Stimulated activated CD4-positive, alpha-beta T cell treated with anti-CD3 and anti-CD28 coated beads, Interleukin-1b, Interleukin-23, amount 100 ng/mL, for 4 hours (primary cell): Measurements from ENCODE around the gene MAP7.

Experiments
- DNase-seq, 2 donors: peaks; one replicate each; pipeline ENCODE4 v3.0.0-alpha.2; 2020; ENCODE audit warnings: low read depth in 2 of 2

The MAP7 gene

GRCh38 chr6:136532030-136532429, 18.2 kb downstream of the MAP7 start:
- DNase-seq, result no peak

DNA sequence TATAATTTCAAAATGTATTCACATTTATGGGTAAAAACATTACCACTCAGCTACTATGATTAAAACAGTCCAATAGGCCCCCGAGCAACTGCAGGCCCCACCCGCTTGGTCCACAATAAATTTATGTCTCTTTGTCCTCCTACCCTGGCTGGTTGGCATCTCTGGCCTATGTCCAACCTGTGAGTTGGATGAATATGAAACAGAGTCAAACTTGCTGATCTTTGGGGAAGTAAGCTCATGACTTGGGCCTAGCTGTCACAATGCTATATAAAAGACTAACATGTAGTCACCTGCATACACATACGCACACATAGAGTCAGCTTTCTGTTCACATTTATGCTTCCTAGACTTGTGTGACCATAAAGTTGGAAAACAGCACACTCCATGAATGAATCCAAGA, 20.5 kb downstream of the MAP7 start:
- DNase-seq, result no peak

GRCh38 chr6:136528477-136528876, 21.7 kb downstream of the MAP7 start:
- no peak for DNase-seq

DNA sequence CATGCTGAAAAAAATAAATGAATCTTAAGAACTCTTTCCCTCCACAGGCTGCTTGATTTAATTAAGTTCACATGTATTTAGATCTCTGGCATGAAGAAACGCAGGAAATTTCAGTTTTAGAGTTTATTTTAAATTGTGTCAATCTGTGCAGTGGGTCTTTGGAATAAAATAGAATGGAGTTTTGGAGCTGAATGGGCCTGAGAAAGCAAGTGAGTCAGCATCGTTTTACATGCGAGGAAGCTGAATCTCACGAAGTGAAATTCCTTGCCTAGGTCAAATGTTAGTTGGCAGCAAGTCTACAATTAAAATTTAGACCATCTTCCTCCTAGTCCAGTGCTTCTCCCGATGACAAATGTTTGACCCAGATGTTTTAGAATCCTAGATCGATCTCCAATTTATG, 22.4 kb downstream of the MAP7 start:
- DNase-seq, result no peak

DNA sequence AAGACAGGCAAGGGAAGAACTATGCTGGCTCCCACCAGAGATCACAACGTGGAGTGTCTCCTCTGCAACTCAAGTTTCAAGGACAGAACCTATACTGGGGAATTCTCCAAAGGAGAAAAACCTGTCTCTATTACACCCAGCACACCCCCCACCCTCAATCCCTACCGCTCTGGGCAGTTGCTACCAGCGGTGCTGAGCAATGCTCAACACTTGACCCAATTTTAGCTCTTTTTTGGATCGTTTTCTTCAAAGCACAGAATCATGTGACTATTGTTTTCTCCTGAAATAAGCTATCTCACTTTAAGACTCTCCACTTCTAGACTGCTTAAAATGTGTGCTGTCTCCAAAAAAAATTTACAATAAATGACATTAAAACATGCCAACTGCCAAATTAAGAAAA, 23.3 kb downstream of the MAP7 start:
- no peak for DNase-seq

- DNase-seq, result no peak
Observed at GRCh38 chr6:136526196-136526930, 23.9 kb downstream of the MAP7 start.

GRCh38 chr6:136525586-136526195, 24.5 kb downstream of the MAP7 start:
- no peak for DNase-seq

- DNase-seq, result no peak
Observed at GRCh38 chr6:136524936-136525413, 25.2 kb downstream of the MAP7 start.

DNA sequence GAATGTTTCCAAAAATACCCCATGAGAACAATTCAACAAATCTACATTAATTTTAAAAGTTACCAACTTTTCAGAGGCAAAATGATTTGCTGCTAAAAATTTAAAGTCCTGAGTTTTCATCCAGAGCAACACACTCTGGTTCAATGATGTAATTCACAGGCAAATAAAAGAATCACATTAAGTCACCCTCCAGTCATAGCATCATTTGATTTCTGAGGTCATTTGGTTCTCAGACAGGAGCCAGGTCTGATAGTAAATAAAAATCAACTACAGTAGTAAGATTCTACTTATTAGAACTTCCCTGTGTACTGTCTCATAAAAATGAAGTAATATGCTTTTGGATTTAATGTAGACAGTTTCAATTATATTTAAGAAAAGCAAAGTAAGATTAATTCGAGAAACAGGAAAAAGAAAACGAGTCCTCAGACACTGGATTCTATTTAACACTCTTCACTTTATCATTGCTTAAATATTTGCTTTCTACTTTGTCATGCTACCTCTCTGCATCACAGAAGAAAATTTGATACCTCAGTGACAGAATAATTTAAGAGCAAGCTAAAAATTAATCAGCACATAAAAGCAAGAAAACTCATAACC, 25.8 kb downstream of the MAP7 start:
- DNase-seq, result no peak

DNA sequence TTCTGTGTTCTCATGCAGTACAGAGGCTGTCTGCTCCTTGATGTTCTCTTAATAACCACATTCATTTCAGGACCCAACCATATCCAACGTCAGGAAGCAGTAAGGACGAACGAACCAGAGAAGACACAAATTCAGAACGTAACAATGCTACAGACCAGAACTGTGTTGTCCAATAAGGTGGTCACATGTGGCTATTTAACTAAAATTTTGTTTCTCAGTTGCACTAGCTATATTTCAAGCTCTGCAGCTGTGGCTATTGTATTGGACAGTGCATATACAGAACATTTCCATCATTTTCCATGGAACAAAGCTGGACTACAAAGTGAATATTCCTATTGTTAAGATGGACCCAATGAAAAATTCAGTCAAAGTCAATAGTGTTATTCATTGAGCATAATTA, 27.0 kb downstream of the MAP7 start:
- no peak for DNase-seq

DNA sequence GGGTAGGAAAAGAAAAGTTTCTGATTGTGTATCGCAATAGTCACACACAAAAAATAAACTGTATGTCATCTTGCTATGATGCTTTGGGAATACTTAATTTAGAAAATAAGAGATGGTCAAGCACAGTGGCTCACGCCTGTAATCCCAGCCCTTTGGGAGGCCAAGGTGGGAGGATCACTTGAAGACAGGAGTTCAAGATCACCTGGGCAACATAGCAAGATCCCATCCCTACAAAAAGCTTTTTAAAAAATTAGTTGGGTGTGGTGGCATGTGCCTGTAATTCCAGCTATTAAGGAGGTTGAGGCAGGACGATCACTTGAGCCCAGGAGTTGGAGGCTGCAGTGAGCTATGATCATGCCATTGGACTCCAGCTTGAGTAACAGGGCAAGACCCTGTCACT, 27.6 kb downstream of the MAP7 start:
- no peak for DNase-seq

- no peak for DNase-seq
Observed at GRCh38 chr6:136521911-136522310, 28.3 kb downstream of the MAP7 start.

GRCh38 chr6:136521427-136521826, 28.8 kb downstream of the MAP7 start:
- DNase-seq, result no peak

- no peak for DNase-seq
Observed at GRCh38 chr6:136520517-136520916, 29.7 kb downstream of the MAP7 start.

DNA sequence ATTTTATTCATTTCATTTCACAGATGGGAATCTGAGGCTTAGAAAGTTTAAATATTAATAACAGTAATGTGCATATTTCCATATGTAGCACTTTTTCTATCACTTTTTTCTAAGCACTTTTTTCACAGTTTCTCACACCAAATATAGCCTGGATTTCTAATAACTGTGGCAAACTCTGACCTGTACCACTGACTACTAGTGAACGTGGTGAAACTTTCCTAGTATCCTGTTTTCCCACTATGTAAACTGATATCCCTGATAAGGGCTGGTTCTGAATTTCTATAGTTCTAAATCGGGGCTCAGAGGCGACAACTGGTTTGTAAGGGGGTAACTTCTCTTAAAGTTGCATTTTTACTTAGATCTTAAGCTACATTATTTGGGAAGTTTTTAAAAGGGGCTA, 32.6 kb downstream of the MAP7 start:
- DNase-seq, result no peak

DNA sequence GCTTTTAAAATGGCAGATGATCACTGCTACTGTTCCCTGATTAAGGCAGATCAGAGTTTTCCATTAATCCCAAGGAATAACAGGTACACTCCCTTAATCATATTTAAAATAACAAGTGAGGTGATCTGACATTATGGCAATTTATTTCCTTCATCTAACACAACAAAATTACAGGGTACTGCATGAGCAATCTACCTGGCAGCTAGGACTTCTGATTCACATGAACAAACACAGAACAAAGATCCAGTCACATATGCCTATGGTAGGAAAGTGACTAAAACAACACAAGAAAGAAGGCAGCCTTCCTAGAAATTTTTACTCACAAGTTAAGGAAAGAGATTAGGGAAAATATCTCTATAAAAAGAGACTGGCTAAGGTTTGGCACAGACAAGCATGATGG, 33.2 kb downstream of the MAP7 start:
- DNase-seq, result no peak

- no peak for DNase-seq
Observed at GRCh38 chr6:136514591-136514990, 35.6 kb downstream of the MAP7 start.

DNA sequence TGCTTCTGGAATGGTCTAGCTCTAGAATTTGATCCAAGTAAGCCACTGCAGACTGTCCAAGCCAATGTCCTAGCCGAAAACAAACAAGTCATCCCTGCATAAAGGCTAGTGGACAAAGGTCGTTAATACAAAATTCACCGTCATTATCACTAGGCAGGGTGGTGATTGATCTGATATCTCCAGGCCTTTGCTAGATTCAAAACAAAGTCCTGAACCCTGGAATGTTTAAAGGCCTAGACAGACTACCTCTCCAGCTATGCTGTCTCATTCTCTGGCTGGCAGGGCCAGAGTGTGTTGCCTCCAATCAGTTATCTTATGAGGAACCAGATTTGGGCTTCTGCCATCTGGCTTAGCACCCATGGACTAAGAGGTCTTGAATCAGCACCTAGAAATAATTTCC, 38.3 kb downstream of the MAP7 start:
- DNase-seq, result no peak

DNA sequence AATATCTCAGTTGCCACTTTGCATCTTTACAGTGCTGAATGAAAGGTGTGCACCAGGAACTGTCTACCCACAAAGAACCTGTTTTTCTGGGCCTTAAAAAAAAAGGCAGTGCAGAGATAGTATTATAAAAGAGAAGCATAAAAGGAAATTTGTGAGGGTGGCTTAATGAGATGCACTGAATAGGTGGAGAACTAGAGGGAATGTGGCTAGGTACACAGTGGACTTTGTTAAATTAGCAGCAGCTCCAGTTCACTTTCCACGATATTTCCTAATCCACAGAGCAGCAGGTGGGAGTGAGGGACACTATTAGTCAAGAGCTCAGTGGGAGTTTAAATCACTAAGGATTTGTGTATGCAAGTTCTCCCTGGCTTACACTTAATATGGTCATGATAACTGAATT, 38.8 kb downstream of the MAP7 start:
- no peak for DNase-seq

DNA sequence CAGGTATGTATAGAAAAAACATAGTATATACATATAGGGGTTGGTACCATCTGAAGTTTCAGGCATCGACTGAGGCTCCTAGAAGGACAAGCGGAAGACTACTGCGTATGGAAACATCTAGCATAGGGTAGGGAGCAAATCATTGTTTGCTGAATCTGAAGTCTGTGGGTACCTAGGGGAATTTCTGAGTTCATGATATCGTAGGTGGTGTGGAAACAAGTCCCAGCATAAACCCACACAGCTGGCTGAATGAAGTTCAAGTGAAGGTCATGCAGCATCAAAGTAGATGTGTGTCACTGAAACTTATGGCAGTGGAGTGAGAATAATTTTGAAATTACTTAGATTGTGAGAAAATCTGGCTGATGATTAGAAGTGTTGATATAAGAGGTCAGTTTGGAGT, 39.4 kb downstream of the MAP7 start:
- peak in 1 of 2 donors; percentile 18 for DNase-seq

DNA sequence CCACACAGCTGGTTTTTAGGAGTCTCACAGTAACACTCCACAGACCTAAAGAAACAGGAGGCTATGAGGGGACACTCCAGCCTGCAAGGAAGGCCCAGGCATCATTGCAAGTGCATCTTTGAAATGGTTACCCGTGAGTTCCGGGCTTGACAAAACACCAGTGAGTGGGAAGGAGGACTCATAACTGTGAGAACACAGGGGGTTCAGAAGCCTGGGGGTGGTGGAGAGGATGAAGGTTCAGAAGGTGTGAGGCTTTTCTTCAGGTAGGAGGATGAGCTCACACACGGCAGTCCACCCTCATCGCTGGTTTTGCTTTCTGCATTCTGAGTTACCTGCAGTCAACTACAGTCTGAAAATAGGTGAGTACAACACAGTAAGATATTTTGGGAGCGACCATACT, 39.9 kb downstream of the MAP7 start:
- DNase-seq, result peak in 1 of 2 donors; percentile 23

GRCh38 chr6:136508725-136509392, 41.4 kb downstream of the MAP7 start:
- no peak for DNase-seq
